GM19023 (cell line): ENCODE measurements around the gene ATAD3B.
"Not testable (repeated sequence)": the region's sequence is repeated elsewhere in the genome, so short reads cannot be mapped to it uniquely, and the experiment has no call there.

Experiments used
- ATAC-seq: cut with Tn5 transposase; IDR thresholded peaks from one replicate; pipeline ENCODE4 v1.9.1; 2021; ENCODE audit warnings: mild to moderate bottlenecking, moderate library complexity; ENCODE audit not compliant: unreplicated experiment

Gene ATAD3B

GRCh38 chr1:1477206-1477605 lies 5.6 kb downstream of the ATAD3B start:
- no peak for ATAC-seq

- ATAC-seq: no peak
These were observed 8.3 kb downstream of the ATAD3B start for GRCh38 chr1:1479547-1480487.

GRCh38 chr1:1480488-1480867 lies 8.9 kb downstream of the ATAD3B start:
- ATAC-seq: not testable (repeated sequence)

- ATAC-seq: not testable (repeated sequence)
These were observed 10.2 kb downstream of the ATAD3B start for GRCh38 chr1:1481811-1482210.

- no peak for ATAC-seq
These were observed 11.3 kb downstream of the ATAD3B start for GRCh38 chr1:1482856-1483255.

GRCh38 chr1:1483714-1484113 lies 12.1 kb downstream of the ATAD3B start:
- no peak for ATAC-seq

- ATAC-seq: not testable (repeated sequence)
These were observed 13.6 kb downstream of the ATAD3B start for GRCh38 chr1:1484976-1485750.

GRCh38 chr1:1485755-1486317 lies 14.3 kb downstream of the ATAD3B start:
- ATAC-seq: not testable (repeated sequence)

GRCh38 chr1:1487701-1488100 lies 16.1 kb downstream of the ATAD3B start:
- ATAC-seq: no peak

- ATAC-seq: no peak
These were observed 17.7 kb downstream of the ATAD3B start for GRCh38 chr1:1489231-1489630.

- ATAC-seq: no peak
These were observed 18.3 kb downstream of the ATAD3B start for GRCh38 chr1:1489861-1490260.

- ATAC-seq: no peak
These were observed 19.2 kb downstream of the ATAD3B start for GRCh38 chr1:1490633-1491230.

- no peak for ATAC-seq
These were observed 20.0 kb downstream of the ATAD3B start for GRCh38 chr1:1491601-1492000.

GRCh38 chr1:1494311-1494710 lies 22.7 kb downstream of the ATAD3B start:
- not testable (repeated sequence) for ATAC-seq

GRCh38 chr1:1495461-1495975 lies 24.0 kb downstream of the ATAD3B start:
- ATAC-seq: not testable (repeated sequence)

GRCh38 chr1:1504777-1505365 lies 33.3 kb downstream of the ATAD3B start:
- not testable (repeated sequence) for ATAC-seq

- not testable (repeated sequence) for ATAC-seq
These were observed 33.8 kb downstream of the ATAD3B start for GRCh38 chr1:1505366-1505798.

- not testable (repeated sequence) for ATAC-seq
These were observed 34.2 kb downstream of the ATAD3B start for GRCh38 chr1:1505801-1506200.

GRCh38 chr1:1507305-1507704 lies 35.7 kb downstream of the ATAD3B start:
- ATAC-seq: no peak

- not testable (repeated sequence) for ATAC-seq
These were observed 37.4 kb downstream of the ATAD3B start for GRCh38 chr1:1508775-1509464.
